Measurements from ENCODE around the gene ATG14.

Gene ATG14

GRCh38 chr14:55399183-55399582, 12.4 kb downstream of the ATG14 start:
- no peak overlapping the region for H2AFZ ChIP-seq (ENCODE audit: low read length)
- H3K27me3 ChIP-seq (ENCODE audit: insufficient read depth, low read length, poor library complexity, severe bottlenecking) = no peaks in the 10 kb centered on the region
- no peaks in the 10 kb centered on the region for H3K9me3 ChIP-seq (ENCODE audit: insufficient read depth, low read depth, low read length)
- H3K9me2 ChIP-seq (replicated peaks; ENCODE audit: low read depth, low read length) = no peaks in the 10 kb centered on the region
- no peaks in the 10 kb centered on the region for H3F3A ChIP-seq (ENCODE audit: low read depth)
- TF ChIP-seq EZH2phosphoT487 (IDR thresholded peaks at IDR 0.05; ENCODE audit: borderline replicate concordance) = no peak
- TF ChIP-seq CTCF (conservative IDR thresholded peaks at IDR 0.05; ENCODE audit: low read length) = no peak
- no peak overlapping the region for H3K4me2 ChIP-seq (ENCODE audit: low read depth, low read length, poor library complexity, severe bottlenecking)
- H4K20me1 ChIP-seq (ENCODE audit: insufficient read depth, low read length, poor library complexity, severe bottlenecking) = no peaks in the 10 kb centered on the region
- peaks cover 15% of the 10 kb centered on the region; the same call in 1 of the 2 replicates for H3K36me3 ChIP-seq (ENCODE audit: insufficient read depth, low read length)
- no peak overlapping the region for H3K4me3 ChIP-seq (ENCODE audit: low read length, poor library complexity, severe bottlenecking)
- no peak overlapping the region for H3K9ac ChIP-seq (ENCODE audit: low read depth, low read length, poor library complexity, severe bottlenecking)
- H3K79me2 ChIP-seq (ENCODE audit: insufficient read depth, low read length) = no peaks in the 10 kb centered on the region; the same call in 1 of the 2 replicates
- H3K4me1 ChIP-seq (ENCODE audit: insufficient read depth, low read length, poor library complexity, severe bottlenecking) = no peaks in the 10 kb centered on the region

- TF ChIP-seq CTCF (conservative IDR thresholded peaks at IDR 0.05; ENCODE audit: low read length) = no peak
- TF ChIP-seq EZH2phosphoT487 (IDR thresholded peaks at IDR 0.05; ENCODE audit: borderline replicate concordance) = no peak
- Histone ChIP-seq H3K9ac (ENCODE audit: low read depth, low read length, poor library complexity, severe bottlenecking) (no peak overlapping the region), H3K27me3 (ENCODE audit: insufficient read depth, low read length, poor library complexity, severe bottlenecking) (no peaks in the 10 kb centered on the region), H3K79me2 (ENCODE audit: insufficient read depth, low read length) (no peaks in the 10 kb centered on the region; the same call in 1 of the 2 replicates), H3F3A (ENCODE audit: low read depth) (no peaks in the 10 kb centered on the region), H3K4me2 (ENCODE audit: low read depth, low read length, poor library complexity, severe bottlenecking) (no peak overlapping the region), H3K4me3 (ENCODE audit: low read length, poor library complexity, severe bottlenecking) (no peak overlapping the region), H4K20me1 (ENCODE audit: insufficient read depth, low read length, poor library complexity, severe bottlenecking) (no peaks in the 10 kb centered on the region), H3K4me1 (ENCODE audit: insufficient read depth, low read length, poor library complexity, severe bottlenecking) (no peaks in the 10 kb centered on the region), H3K9me2 (replicated peaks; ENCODE audit: low read depth, low read length) (no peaks in the 10 kb centered on the region), H3K9me3 (ENCODE audit: insufficient read depth, low read depth, low read length) (no peaks in the 10 kb centered on the region), H2AFZ (ENCODE audit: low read length) (no peak overlapping the region), H3K36me3 (ENCODE audit: insufficient read depth, low read length) (peaks cover 15% of the 10 kb centered on the region; the same call in 1 of the 2 replicates)
Observed at GRCh38 chr14:55398679-55399078, 13.0 kb downstream of the ATG14 start.

GRCh38 chr14:55389330-55389729, 22.3 kb downstream of the ATG14 start:
- H3K4me2 ChIP-seq (ENCODE audit: low read depth, low read length, poor library complexity, severe bottlenecking) = no peak overlapping the region
- H2AFZ ChIP-seq (ENCODE audit: low read length) = no peak overlapping the region
- H3K9me2 ChIP-seq (replicated peaks; ENCODE audit: low read depth, low read length) = no peaks in the 10 kb centered on the region
- no peak overlapping the region for H3K9ac ChIP-seq (ENCODE audit: low read depth, low read length, poor library complexity, severe bottlenecking)
- no peaks in the 10 kb centered on the region for H4K20me1 ChIP-seq (ENCODE audit: insufficient read depth, low read length, poor library complexity, severe bottlenecking)
- no peaks in the 10 kb centered on the region for H3K79me2 ChIP-seq (ENCODE audit: insufficient read depth, low read length)
- no peak for TF ChIP-seq EZH2phosphoT487 (IDR thresholded peaks at IDR 0.05; ENCODE audit: borderline replicate concordance)
- H3K9me3 ChIP-seq (ENCODE audit: insufficient read depth, low read depth, low read length) = no peaks in the 10 kb centered on the region
- no peak overlapping the region for H3K4me3 ChIP-seq (ENCODE audit: low read length, poor library complexity, severe bottlenecking)
- H3K36me3 ChIP-seq (ENCODE audit: insufficient read depth, low read length) = peaks cover 17% of the 10 kb centered on the region; the same call in 1 of the 2 replicates
- H3K4me1 ChIP-seq (ENCODE audit: insufficient read depth, low read length, poor library complexity, severe bottlenecking) = peaks cover 10% of the 10 kb centered on the region
- H3K27me3 ChIP-seq (ENCODE audit: insufficient read depth, low read length, poor library complexity, severe bottlenecking) = no peaks in the 10 kb centered on the region
- H3F3A ChIP-seq (ENCODE audit: low read depth) = no peaks in the 10 kb centered on the region

GRCh38 chr14:55388160-55388559, 23.5 kb downstream of the ATG14 start:
- no peaks in the 10 kb centered on the region for H3K27me3 ChIP-seq (ENCODE audit: insufficient read depth, low read length, poor library complexity, severe bottlenecking)
- H3K36me3 ChIP-seq (ENCODE audit: insufficient read depth, low read length) = peaks cover 16% of the 10 kb centered on the region; the same call in 1 of the 2 replicates
- no peaks in the 10 kb centered on the region for H3K9me3 ChIP-seq (ENCODE audit: insufficient read depth, low read depth, low read length)
- no peak overlapping the region for H3K4me3 ChIP-seq (ENCODE audit: low read length, poor library complexity, severe bottlenecking)
- peaks cover 10% of the 10 kb centered on the region for H3K4me1 ChIP-seq (ENCODE audit: insufficient read depth, low read length, poor library complexity, severe bottlenecking)
- no peak overlapping the region for H3K9ac ChIP-seq (ENCODE audit: low read depth, low read length, poor library complexity, severe bottlenecking)
- no peaks in the 10 kb centered on the region for H4K20me1 ChIP-seq (ENCODE audit: insufficient read depth, low read length, poor library complexity, severe bottlenecking)
- H3K4me2 ChIP-seq (ENCODE audit: low read depth, low read length, poor library complexity, severe bottlenecking) = peak overlapping the region; percentile 20
- H2AFZ ChIP-seq (ENCODE audit: low read length) = no peak overlapping the region
- no peaks in the 10 kb centered on the region for H3F3A ChIP-seq (ENCODE audit: low read depth)
- no peak for TF ChIP-seq EZH2phosphoT487 (IDR thresholded peaks at IDR 0.05; ENCODE audit: borderline replicate concordance)
- no peak for TF ChIP-seq CTCF (conservative IDR thresholded peaks at IDR 0.05; ENCODE audit: low read length)
- H3K9me2 ChIP-seq (replicated peaks; ENCODE audit: low read depth, low read length) = no peaks in the 10 kb centered on the region
- H3K79me2 ChIP-seq (ENCODE audit: insufficient read depth, low read length) = no peaks in the 10 kb centered on the region
